ENCODE results near the gene BNIP3.
"Not testable (repeated sequence)": the region's sequence is repeated elsewhere in the genome, so short reads cannot be mapped to it uniquely, and the experiment has no call there.

DNA sequence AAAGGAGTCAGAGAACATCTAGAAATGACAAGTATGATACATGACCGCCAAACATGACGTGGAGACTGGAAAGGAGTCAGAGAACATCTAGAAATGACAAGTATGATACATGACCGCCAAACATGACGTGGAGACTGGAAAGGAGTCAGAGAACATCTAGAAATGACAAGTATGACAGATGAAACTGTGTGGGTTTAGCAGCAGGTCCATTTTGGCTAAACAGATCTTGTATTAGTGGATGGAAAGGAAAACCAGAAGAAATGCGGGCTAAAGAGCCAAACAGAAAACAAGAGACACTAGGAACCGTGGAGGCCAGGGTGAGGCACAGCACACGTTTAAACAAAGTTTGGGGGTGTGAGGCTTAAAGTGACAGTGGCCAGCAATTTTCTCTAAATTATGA is 31.8 kb downstream of the BNIP3 start:
- TF ChIP-seq, protein P1, sequence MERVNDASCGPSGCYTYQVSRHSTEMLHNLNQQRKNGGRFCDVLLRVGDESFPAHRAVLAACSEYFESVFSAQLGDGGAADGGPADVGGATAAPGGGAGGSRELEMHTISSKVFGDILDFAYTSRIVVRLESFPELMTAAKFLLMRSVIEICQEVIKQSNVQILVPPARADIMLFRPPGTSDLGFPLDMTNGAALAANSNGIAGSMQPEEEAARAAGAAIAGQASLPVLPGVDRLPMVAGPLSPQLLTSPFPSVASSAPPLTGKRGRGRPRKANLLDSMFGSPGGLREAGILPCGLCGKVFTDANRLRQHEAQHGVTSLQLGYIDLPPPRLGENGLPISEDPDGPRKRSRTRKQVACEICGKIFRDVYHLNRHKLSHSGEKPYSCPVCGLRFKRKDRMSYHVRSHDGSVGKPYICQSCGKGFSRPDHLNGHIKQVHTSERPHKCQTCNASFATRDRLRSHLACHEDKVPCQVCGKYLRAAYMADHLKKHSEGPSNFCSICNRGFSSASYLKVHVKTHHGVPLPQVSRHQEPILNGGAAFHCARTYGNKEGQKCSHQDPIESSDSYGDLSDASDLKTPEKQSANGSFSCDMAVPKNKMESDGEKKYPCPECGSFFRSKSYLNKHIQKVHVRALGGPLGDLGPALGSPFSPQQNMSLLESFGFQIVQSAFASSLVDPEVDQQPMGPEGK (tag by site-specific recombination; IDR thresholded peaks at IDR 0.05), result not testable (repeated sequence)
- TF ChIP-seq, protein P2, sequence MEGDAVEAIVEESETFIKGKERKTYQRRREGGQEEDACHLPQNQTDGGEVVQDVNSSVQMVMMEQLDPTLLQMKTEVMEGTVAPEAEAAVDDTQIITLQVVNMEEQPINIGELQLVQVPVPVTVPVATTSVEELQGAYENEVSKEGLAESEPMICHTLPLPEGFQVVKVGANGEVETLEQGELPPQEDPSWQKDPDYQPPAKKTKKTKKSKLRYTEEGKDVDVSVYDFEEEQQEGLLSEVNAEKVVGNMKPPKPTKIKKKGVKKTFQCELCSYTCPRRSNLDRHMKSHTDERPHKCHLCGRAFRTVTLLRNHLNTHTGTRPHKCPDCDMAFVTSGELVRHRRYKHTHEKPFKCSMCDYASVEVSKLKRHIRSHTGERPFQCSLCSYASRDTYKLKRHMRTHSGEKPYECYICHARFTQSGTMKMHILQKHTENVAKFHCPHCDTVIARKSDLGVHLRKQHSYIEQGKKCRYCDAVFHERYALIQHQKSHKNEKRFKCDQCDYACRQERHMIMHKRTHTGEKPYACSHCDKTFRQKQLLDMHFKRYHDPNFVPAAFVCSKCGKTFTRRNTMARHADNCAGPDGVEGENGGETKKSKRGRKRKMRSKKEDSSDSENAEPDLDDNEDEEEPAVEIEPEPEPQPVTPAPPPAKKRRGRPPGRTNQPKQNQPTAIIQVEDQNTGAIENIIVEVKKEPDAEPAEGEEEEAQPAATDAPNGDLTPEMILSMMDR (tag by site-specific recombination; IDR thresholded peaks at IDR 0.05), result not testable (repeated sequence)
- TF ChIP-seq YY1 (tag by site-specific recombination; IDR thresholded peaks at IDR 0.05); ZNF48 (tag by site-specific recombination; IDR thresholded peaks at IDR 0.05); ZNF335 (tag by site-specific recombination; conservative IDR thresholded peaks at IDR 0.05); HOXD13 (CRISPR knock-in tag; IDR thresholded peaks at IDR 0.05; ENCODE audit: borderline replicate concordance); TCF7L2 (IDR thresholded peaks at IDR 0.05; ENCODE audit: borderline replicate concordance, low read depth, low read length); ZNF707 (tag by site-specific recombination; IDR thresholded peaks at IDR 0.05); ZNF10 (tag by site-specific recombination; IDR thresholded peaks at IDR 0.05); ZNF423 (tag by site-specific recombination; IDR thresholded peaks at IDR 0.05); IKZF3 (tag by site-specific recombination; IDR thresholded peaks at IDR 0.05); WT1 (tag by site-specific recombination; IDR thresholded peaks at IDR 0.05): not testable (repeated sequence)
- TF ChIP-seq, protein P3, sequence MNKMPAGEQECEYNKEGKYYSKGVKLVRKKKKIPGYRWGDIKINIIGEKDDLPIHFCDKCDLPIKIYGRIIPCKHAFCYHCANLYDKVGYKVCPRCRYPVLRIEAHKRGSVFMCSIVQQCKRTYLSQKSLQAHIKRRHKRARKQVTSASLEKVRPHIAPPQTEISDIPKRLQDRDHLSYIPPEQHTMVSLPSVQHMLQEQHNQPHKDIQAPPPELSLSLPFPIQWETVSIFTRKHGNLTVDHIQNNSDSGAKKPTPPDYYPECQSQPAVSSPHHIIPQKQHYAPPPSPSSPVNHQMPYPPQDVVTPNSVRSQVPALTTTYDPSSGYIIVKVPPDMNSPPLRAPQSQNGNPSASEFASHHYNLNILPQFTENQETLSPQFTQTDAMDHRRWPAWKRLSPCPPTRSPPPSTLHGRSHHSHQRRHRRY (tag by site-specific recombination; IDR thresholded peaks at IDR 0.05), result not testable (repeated sequence)

All from HEK293 (cell line).